ENCODE data around the gene TRIP11. TPM values are rescaled to one million over a fixed set of nuclear protein-coding genes. Genes with fewer than 3 reads are reported as not detected.

The TRIP11 gene
- total RNA-seq, 1 experiment from 2014 or later: 37.4 TPM

DNA sequence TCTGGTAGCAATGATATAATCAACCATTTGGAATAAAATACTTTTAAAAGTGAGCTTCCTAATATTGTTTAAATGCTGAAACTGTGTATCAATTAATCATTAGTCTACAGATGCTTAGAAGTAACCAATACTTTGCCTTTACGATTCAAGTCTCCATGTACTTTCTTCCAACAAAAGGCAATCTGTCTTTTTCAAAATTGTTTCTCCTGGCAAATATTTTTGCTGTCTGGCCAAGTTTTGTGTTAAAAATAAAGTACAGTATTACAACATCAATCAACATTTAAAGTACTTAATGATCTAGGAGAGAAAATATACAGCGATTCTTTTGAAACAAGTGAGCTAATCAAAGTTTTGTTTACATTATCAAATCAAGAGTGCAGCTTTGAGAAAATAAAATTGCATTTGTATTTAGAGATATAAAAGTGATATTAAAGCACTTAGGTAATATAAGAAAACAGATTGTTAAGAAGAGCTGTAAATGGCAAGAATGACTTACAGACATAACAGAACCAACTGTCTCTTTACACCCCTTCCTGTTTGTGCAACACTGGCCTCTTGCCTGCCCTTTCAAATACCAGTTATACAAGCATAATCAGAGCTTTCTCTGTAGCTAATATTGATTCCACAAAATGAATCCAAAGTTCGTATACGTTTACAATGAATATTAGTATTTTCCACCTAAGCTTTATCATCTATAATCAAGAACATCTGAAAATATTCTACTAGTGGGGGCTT is 54.2 kb downstream of the TRIP11 start (continued):
- no peak for TF ChIP-seq ZNF274 (IDR thresholded peaks at IDR 0.05; ENCODE audit: low read depth, low read length)
- no peak for TF ChIP-seq POLR2AphosphoS5 (IDR thresholded peaks at IDR 0.05; ENCODE audit: low read depth, low read length)
- TF ChIP-seq EGR1 (IDR thresholded peaks at IDR 0.05; ENCODE audit: low read depth): no peak
- TF ChIP-seq, protein P1, sequence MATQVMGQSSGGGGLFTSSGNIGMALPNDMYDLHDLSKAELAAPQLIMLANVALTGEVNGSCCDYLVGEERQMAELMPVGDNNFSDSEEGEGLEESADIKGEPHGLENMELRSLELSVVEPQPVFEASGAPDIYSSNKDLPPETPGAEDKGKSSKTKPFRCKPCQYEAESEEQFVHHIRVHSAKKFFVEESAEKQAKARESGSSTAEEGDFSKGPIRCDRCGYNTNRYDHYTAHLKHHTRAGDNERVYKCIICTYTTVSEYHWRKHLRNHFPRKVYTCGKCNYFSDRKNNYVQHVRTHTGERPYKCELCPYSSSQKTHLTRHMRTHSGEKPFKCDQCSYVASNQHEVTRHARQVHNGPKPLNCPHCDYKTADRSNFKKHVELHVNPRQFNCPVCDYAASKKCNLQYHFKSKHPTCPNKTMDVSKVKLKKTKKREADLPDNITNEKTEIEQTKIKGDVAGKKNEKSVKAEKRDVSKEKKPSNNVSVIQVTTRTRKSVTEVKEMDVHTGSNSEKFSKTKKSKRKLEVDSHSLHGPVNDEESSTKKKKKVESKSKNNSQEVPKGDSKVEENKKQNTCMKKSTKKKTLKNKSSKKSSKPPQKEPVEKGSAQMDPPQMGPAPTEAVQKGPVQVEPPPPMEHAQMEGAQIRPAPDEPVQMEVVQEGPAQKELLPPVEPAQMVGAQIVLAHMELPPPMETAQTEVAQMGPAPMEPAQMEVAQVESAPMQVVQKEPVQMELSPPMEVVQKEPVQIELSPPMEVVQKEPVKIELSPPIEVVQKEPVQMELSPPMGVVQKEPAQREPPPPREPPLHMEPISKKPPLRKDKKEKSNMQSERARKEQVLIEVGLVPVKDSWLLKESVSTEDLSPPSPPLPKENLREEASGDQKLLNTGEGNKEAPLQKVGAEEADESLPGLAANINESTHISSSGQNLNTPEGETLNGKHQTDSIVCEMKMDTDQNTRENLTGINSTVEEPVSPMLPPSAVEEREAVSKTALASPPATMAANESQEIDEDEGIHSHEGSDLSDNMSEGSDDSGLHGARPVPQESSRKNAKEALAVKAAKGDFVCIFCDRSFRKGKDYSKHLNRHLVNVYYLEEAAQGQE (IDR thresholded peaks at IDR 0.05; ENCODE audit: low read depth): no peak
- TF ChIP-seq POLR2A (IDR thresholded peaks at IDR 0.05; ENCODE audit: borderline replicate concordance, extremely low read depth, insufficient read depth, insufficient read length): no peak
- TF ChIP-seq CBX3 (IDR thresholded peaks at IDR 0.05; ENCODE audit: low read depth): no peak
- no peak for TF ChIP-seq FOSL1 (IDR thresholded peaks at IDR 0.05; ENCODE audit: low read depth)
- TF ChIP-seq RAD21 (IDR thresholded peaks at IDR 0.05; ENCODE audit: low read depth): no peak
- TF ChIP-seq EZH2 (IDR thresholded peaks at IDR 0.05): no peak

DNA sequence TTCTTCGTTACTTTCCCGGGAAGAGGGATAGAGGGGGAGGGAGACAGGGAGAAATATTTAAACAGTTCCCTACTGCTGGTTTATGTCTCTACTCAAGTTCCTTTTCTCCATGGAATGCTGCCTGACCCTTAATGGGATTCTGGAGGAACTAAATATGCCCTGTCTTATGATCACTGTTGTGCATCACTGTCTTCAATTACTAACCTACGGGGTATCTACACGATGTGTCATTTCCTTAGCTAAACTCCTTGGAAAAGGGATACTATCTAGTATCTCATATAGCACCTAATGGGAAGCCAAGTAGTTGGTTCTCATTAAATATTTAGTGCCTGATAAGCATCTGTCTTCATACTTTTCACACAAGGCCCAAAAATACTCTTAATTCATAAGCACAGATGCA is 54.9 kb downstream of the TRIP11 start:
- no peak for DNase-seq (ENCODE audit: low read depth, low spot score)
- Histone ChIP-seq H2AFZ (ENCODE audit: low read depth, low read length, poor library complexity, severe bottlenecking) (no peak overlapping the region), H4K20me1 (ENCODE audit: insufficient read depth) (no peaks in the 10 kb centered on the region), H3K27ac (ENCODE audit: low read depth, low read length) (no peak overlapping the region), H3K4me3 (replicated peaks in 1 of 2; ENCODE audit: low read depth in 1 of 2, low read length in 2 of 2) (no peak overlapping the region), H3K36me3 (ENCODE audit: control insufficient read depth in 1 of 2, insufficient read depth in 2 of 2, low read length in 2 of 2) (peaks cover 6 to 9% of the 10 kb centered on the region in 2 experiments), H3K4me1 (ENCODE audit: control insufficient read depth in 1 of 2, insufficient read depth in 2 of 2, low read length in 2 of 2) (peaks cover 0 to 7% of the 10 kb centered on the region in 2 experiments; a peak in 3 of 4 replicates), H3K79me2 (ENCODE audit: insufficient read depth, low read length) (no peaks in the 10 kb centered on the region), H3K9me2 (ENCODE audit: insufficient read depth) (no peaks in the 10 kb centered on the region), H3K9me3 (ENCODE audit: control insufficient read depth in 1 of 2, insufficient read depth in 1 of 2, low read depth in 1 of 2, low read length in 2 of 2) (no peaks in the 10 kb centered on the region), H3K9ac (ENCODE audit: low read length) (no peak overlapping the region), H3K27me3 (ENCODE audit: insufficient read depth, low read length) (no peaks in the 10 kb centered on the region), H3K4me2 (ENCODE audit: low read length) (no peak overlapping the region)
- ATAC-seq: no peak
- TF ChIP-seq EGR1 (IDR thresholded peaks at IDR 0.05; ENCODE audit: low read depth): no peak
- no peak for TF ChIP-seq EZH2 (IDR thresholded peaks at IDR 0.05)
- TF ChIP-seq, protein P2, sequence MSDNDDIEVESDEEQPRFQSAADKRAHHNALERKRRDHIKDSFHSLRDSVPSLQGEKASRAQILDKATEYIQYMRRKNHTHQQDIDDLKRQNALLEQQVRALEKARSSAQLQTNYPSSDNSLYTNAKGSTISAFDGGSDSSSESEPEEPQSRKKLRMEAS (IDR thresholded peaks at IDR 0.05): no peak
- TF ChIP-seq CEBPB (IDR thresholded peaks at IDR 0.05; ENCODE audit: low read depth): no peak
- no peak for TF ChIP-seq POLR2A (IDR thresholded peaks at IDR 0.05; ENCODE audit: borderline replicate concordance, extremely low read depth, insufficient read depth, insufficient read length)
- TF ChIP-seq SP1 (IDR thresholded peaks at IDR 0.05; ENCODE audit: low read depth): no peak
- no peak for TF ChIP-seq TCF7L2 (IDR thresholded peaks at IDR 0.05; ENCODE audit: borderline replicate concordance, extremely low read depth, insufficient read depth, insufficient read length)
- no peak for TF ChIP-seq ZFX (IDR thresholded peaks at IDR 0.05)
- TF ChIP-seq, protein P1 (IDR thresholded peaks at IDR 0.05; ENCODE audit: low read depth): no peak
- TF ChIP-seq YY1 (IDR thresholded peaks at IDR 0.05; ENCODE audit: extremely low read depth, insufficient replicate concordance, low read depth, low read length): no peak
- no peak for TF ChIP-seq SRF (IDR thresholded peaks at IDR 0.05; ENCODE audit: low read depth)
- no peak for TF ChIP-seq RAD21 (IDR thresholded peaks at IDR 0.05; ENCODE audit: low read depth)
- no peak for TF ChIP-seq SIN3A (IDR thresholded peaks at IDR 0.05; ENCODE audit: low read depth)
- TF ChIP-seq POLR2AphosphoS5 (IDR thresholded peaks at IDR 0.05; ENCODE audit: low read depth, low read length): no peak
- no peak for TF ChIP-seq ELF1 (IDR thresholded peaks at IDR 0.05; ENCODE audit: borderline replicate concordance, low read depth)
- no TSS peak for BruUV-seq (replicated peaks)
- ChIA-PET CTCF (interaction anchor here (1.6 kb wide), 1 partner anchor 12 kb away, joined by 6 read pairs; no protein-coding TSS in a partner anchor), POLR2A (no interaction called here), RAD21 (ENCODE audit: low non-redundant PET in 1 of 2, low total read pairs in 2 of 2, uncharacterized antibody in 2 of 2, unreplicated experiment in 2 of 2) (no interaction called here)
- intact Hi-C loops (cut with micrococcal nuclease): no loop called here

All from HCT116 (cell line).